Measurements from ENCODE around the gene SERPINB2. TPM values are rescaled to one million over a fixed set of nuclear protein-coding genes. Genes with fewer than 3 reads are reported as not detected.

SERPINB2 gene
- 10.5 and 33.7 TPM in 2 replicates for total RNA-seq

- no peak for DNase-seq (ENCODE audit: extremely low read depth, low read depth, low spot score)
Observed at GRCh38 chr18:63887424-63887823, at the start of gene SERPINB2. Gene SERPINB2, plus strand, starts transcription at chr18:63887705. Its CDS starts 3,740 bp downstream, at chr18:63891445.

DNA sequence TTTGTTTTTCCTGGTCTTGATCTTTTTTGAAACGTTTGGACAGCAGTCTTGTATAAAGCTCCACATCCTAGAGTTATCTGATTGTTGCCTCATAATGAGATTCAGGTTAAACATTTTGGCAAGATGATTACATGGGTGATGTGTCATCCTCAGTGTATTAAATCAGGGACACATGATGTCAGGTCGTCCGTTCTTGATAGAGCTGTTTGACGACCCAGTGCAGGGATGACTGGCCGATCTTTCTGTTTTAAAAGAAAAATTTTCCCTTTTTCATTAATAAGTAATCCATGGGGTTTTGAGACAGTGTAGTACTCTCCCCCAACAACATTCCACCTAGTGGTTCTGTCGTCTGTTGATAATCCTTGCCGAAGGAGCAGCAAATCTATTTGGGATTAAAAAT is 44.5 kb upstream of the SERPINB2 start:
- no peak for DNase-seq (ENCODE audit: extremely low read depth, low read depth, low spot score)

- no peak for DNase-seq (ENCODE audit: extremely low read depth, low read depth, low spot score)
Observed at GRCh38 chr18:63844254-63844653, 43.3 kb upstream of the SERPINB2 start.

- peak; percentile 42 for DNase-seq (ENCODE audit: extremely low read depth, low read depth, low spot score)
Observed at GRCh38 chr18:63848159-63848558, 39.3 kb upstream of the SERPINB2 start.

DNA sequence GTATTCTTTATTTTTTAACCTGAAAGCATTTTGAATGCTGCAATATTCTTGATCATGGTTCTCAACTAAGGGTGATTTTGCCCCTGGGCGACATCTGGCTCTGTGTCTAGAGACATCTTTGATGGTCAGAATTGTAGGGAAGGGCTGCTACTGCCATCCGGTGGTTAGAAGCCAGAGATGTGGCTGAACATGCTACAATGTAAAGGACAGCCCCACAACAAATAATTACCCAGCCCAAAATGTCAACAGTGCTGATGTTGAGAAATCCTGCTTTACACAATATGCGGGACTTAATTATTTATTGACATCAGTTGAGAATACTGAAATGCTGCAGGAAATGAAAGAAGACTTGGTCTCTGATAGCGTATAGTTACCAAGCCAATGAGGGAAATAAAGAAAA is 37.5 kb upstream of the SERPINB2 start:
- DNase-seq (ENCODE audit: extremely low read depth, low read depth, low spot score), result no peak

GRCh38 chr18:63850636-63851035 is 36.9 kb upstream of the SERPINB2 start:
- DNase-seq (ENCODE audit: extremely low read depth, low read depth, low spot score), result no peak

DNA sequence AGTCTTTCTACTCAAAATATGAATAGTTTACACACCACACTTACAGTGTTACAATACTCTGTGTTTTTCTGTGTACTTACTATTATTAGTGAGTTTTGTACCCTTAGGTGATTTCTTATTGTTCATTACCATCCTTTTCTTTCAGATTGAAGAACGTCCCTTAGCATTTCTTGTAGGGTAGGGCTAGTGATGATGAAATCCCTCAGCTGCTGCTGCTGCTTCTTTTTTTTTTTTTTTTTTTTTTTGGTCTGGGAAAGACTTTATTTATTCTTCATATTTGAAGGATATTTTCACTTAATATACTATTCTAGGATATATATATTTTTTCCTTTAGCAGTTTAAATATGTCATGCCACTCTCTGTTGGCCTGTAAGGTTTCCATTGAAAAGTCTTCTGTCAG is 29.0 kb upstream of the SERPINB2 start:
- DNase-seq (ENCODE audit: extremely low read depth, low read depth, low spot score), result no peak

DNA sequence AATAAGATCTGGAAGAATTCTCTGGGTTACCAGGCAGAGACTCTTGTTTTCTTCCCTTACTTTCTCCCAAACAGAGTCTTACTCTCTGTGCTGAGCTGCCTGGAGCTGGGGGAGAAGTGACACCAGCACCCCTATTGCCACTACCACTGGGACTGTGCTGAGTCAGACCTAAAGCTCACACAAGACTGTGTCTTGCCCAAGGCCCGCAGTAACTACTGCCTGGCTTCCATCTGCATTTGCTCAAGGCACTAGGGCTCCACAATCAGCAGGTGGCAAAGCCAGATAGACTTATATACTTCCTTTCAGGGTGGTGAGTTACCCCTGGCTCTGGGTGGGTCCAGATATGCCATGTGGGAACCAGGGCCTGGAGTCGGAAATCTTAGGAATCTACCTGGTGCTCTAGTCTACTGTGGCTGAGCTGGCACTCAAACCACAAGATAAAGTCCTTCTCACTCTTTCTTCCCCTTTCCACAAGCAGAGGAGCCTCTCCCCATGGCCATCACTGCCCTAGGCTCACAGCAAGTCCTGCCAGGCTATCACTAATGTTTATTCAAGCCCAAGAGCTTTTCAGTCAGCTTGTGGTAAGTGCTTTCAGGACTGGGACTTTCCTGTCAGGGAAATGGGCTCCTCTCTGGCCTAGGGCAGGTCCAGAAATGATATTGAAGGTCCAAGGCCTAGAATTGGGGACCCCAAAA is 27.6 kb upstream of the SERPINB2 start:
- DNase-seq (ENCODE audit: extremely low read depth, low read depth, low spot score), result no peak

DNA sequence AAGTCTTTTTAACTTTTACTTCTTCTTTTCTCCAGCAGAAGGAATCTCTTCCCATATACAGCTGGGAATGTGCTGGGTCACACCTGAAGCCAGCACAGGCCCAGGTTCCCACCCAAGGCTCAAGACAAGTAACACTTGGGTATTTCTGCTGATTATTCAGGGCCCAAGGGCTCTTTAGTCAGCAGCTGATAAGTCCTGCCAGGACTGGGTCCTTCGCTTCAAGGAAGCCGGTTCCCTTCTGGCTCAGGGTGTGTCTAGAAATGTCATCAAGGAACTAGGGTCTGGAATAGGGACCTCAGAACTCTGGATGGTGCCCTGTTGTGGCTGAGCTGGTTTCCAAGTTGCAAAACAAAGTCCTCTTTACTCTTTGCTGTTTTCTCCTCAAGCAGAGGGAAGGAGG is 27.0 kb upstream of the SERPINB2 start:
- no peak for DNase-seq (ENCODE audit: extremely low read depth, low read depth, low spot score)

- no peak for DNase-seq (ENCODE audit: extremely low read depth, low read depth, low spot score)
Observed at GRCh38 chr18:63867368-63868125, 20.0 kb upstream of the SERPINB2 start.

DNA sequence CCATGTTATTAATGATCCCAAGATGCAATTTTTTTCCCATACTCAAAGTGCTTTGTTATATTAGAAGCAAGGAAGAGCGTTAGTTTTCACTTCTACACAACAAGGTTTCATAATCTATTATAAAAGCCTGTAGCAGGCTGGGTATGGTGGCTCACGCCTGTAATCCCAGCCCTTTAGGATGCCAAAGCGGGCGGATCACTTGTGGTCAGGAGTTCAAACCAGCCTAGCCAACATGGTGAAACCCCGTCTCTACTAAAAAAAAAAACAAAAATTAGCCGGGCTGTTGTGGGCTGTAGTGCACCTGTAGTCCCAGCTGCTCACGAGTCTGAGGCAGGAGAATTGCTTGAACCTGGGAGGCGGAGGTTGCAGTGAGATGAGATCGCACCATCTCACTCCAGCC is 19.0 kb upstream of the SERPINB2 start:
- DNase-seq (ENCODE audit: extremely low read depth, low read depth, low spot score), result no peak

- DNase-seq (ENCODE audit: extremely low read depth, low read depth, low spot score), result no peak
Observed at GRCh38 chr18:63869374-63869773, 18.1 kb upstream of the SERPINB2 start.

- DNase-seq (ENCODE audit: extremely low read depth, low read depth, low spot score), result no peak
Observed at GRCh38 chr18:63869851-63870250, 17.7 kb upstream of the SERPINB2 start.

DNA sequence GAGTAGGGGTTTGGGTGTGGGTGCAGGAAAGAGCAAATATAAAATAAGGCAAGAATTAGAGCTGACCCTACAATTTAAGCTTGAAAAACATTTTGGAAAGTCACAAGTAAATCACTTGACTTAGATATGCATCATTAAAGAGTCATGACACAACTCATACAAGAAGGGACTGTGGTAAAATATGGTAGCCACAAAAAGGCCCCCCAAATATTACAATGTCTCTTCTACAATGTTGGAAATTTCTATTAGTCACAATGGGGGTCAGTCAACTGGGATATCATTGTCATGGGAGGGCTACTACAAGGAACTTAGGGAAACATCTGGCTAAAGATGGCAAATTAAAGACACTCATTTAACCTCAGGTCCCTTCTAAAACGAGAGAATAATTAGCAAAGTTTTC is 15.7 kb upstream of the SERPINB2 start:
- no peak for DNase-seq (ENCODE audit: extremely low read depth, low read depth, low spot score)

DNA sequence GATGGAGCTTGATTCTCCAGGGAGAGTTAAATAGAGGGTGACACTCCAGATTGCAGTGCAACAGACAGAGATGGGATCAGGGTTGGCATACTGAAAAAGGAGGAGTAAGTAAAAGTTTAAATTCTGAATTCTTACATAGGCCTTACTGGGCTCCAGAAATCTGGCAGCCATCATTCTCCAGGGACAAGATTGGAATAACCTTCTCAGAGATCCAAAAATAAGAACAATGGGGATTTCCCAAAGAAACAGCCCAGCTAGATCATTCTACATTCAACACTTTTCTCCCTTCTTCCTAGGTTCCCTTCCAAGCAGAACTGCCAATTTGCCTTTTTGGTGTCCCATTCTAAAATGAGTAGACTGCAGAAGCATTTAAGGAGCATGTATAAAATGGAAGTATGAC is 14.9 kb upstream of the SERPINB2 start:
- no peak for DNase-seq (ENCODE audit: extremely low read depth, low read depth, low spot score)

DNA sequence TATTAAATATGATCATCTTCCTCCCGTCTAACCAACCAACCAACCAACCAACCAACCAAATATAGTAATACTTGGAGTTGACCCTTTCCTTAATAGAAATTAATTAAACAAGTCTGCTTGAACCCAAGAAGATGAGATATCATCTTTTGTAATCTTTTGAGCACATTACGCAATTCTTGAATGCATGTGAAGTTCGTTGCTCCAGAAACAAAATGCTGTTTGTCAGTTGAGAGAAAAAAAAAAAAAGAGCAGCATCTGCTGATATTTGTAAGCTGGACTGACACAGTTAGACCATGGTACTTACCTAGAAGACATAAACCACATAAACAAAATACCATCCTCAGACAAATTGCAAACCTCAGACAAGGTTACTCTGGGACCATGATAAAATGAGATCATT is 9.2 kb upstream of the SERPINB2 start:
- DNase-seq (ENCODE audit: extremely low read depth, low read depth, low spot score), result no peak

- DNase-seq (ENCODE audit: extremely low read depth, low read depth, low spot score), result no peak
Observed at GRCh38 chr18:63878925-63879324, 8.6 kb upstream of the SERPINB2 start.

- DNase-seq (ENCODE audit: extremely low read depth, low read depth, low spot score), result no peak
Observed at GRCh38 chr18:63879709-63880108, 7.8 kb upstream of the SERPINB2 start.

DNA sequence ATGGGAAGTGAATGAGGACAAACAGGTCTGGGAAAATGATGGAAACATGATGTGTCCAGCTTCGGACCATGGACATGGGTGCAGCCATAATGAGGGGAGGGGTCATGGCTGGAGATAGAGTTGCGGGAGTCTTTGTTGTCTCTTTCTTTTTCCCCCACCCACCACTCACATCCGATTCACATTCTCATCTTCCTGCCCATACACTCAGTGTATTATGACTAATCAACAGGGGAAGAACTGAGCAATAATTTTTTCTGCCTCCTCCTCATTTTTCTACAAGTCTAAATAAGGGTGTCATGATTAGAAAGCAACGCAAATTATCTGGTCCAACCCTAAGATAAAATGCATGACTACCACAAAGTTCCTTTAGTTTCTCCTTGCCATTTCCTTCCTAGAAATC is 5.7 kb upstream of the SERPINB2 start:
- no peak for DNase-seq (ENCODE audit: extremely low read depth, low read depth, low spot score)

DNA sequence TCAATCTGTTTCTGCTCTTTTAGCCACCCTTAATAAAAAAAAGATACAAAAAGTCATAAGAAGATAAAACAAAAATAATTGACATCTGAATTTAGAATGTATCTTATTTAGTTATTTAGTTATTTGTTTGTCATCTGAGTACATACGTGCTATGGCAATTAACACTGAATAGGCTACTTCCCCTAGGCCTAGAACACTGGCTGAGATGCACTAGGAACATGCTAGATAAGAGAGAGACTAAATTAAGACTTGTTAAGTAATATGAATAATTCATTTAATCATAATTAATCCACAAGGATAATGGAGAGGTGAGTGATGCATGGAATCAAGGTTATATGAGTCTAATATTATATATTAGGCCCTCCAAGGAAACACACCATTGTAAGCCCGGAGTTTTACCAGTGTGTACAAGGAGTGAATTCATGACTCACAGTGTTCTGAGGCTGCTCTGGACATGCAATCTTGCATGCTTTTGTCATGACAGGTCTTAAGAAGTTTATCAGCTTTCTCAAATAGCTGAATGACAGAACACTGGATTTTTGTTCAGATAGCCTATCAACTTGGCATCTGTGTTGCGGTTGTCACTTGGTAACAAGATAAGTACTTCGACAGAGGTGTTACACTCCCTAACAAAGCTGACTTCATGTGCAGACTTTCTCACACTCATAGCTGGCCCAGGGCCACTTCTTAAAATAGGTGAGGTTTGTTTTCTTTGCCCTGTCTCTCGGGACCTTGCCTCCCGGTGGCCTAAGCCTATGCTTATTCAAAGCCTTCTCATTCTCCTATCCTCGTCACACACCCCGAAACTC is 5.0 kb upstream of the SERPINB2 start:
- DNase-seq (ENCODE audit: extremely low read depth, low read depth, low spot score), result peak; percentile 86

DNA sequence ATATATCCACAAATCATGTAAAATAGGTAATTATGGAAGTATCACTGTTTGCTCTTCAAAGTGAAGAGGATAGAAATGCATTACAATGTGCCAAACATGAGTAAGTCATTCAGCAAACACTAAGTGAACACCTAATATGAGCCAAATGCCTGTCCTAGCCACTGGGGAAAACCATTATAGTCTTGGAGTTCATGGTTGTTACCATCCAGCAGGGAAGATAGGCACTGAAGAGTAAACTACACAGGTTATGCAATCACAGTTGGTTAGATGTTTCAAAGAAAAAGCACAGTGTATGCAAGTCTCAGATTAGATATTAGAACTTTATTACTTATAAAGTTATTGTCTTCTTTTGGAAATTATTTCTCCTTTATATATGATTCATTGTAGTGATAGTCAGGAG is 3.9 kb upstream of the SERPINB2 start:
- DNase-seq (ENCODE audit: extremely low read depth, low read depth, low spot score), result no peak

Measured in glomerular endothelial cell (primary cell).